ENCODE results near the gene SLC35B1. TPM values are rescaled to one million over a fixed set of nuclear protein-coding genes. Genes with fewer than 3 reads are reported as not detected.

SLC35B1 gene
- total RNA-seq, 2 experiments from 2014 or later = 51.2 to 51.4 TPM

GRCh38 chr17:49659661-49660382, 47.9 kb downstream of the SLC35B1 start:
- BruUV-seq (replicated peaks) = no TSS peak
- Histone ChIP-seq H3K9me3 (ENCODE audit: low read length) (no peaks in the 10 kb centered on the region), H2AFZ (ENCODE audit: low read length) (no peak overlapping the region), H4K20me1 (ENCODE audit: insufficient read depth, low read length) (no peaks in the 10 kb centered on the region), H3K36me3 (ENCODE audit: insufficient read depth, low read length) (peaks cover 41% of the 10 kb centered on the region), H3K4me3 (ENCODE audit: low read depth, low read length, poor library complexity, severe bottlenecking) (no peak overlapping the region), H3K4me1 (ENCODE audit: insufficient read depth, low read length, poor library complexity, severe bottlenecking) (peaks cover 4% of the 10 kb centered on the region), H3K9me2 (ENCODE audit: insufficient read depth, low read length) (no peaks in the 10 kb centered on the region), H3K79me2 (ENCODE audit: insufficient read depth, low read depth, low read length) (peaks cover 76% of the 10 kb centered on the region), H3K4me2 (ENCODE audit: low read length) (no peak overlapping the region), H3K27ac (ENCODE audit: low read depth, low read length, poor library complexity, severe bottlenecking) (no peak overlapping the region)
- TF ChIP-seq EZH2phosphoT487 (IDR thresholded peaks at IDR 0.05; ENCODE audit: borderline replicate concordance, low read depth, low read length) = no peak
- TF ChIP-seq, protein P1, sequence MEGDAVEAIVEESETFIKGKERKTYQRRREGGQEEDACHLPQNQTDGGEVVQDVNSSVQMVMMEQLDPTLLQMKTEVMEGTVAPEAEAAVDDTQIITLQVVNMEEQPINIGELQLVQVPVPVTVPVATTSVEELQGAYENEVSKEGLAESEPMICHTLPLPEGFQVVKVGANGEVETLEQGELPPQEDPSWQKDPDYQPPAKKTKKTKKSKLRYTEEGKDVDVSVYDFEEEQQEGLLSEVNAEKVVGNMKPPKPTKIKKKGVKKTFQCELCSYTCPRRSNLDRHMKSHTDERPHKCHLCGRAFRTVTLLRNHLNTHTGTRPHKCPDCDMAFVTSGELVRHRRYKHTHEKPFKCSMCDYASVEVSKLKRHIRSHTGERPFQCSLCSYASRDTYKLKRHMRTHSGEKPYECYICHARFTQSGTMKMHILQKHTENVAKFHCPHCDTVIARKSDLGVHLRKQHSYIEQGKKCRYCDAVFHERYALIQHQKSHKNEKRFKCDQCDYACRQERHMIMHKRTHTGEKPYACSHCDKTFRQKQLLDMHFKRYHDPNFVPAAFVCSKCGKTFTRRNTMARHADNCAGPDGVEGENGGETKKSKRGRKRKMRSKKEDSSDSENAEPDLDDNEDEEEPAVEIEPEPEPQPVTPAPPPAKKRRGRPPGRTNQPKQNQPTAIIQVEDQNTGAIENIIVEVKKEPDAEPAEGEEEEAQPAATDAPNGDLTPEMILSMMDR (conservative IDR thresholded peaks at IDR 0.05; ENCODE audit: low read length) = no peak
- ChIA-PET POLR2A (interaction anchor here (0.5 to 0.6 kb wide), 2 partner anchors 10 to 42 kb away, joined by 3 to 5 read pairs; no protein-coding TSS in a partner anchor), CTCF (ENCODE audit: unreplicated experiment) (no interaction called here)
- intact Hi-C loops (cut with micrococcal nuclease; ENCODE audit: unreplicated experiment) = no loop called here
- no peak for DNase-seq (ENCODE audit: low spot score)

DNA sequence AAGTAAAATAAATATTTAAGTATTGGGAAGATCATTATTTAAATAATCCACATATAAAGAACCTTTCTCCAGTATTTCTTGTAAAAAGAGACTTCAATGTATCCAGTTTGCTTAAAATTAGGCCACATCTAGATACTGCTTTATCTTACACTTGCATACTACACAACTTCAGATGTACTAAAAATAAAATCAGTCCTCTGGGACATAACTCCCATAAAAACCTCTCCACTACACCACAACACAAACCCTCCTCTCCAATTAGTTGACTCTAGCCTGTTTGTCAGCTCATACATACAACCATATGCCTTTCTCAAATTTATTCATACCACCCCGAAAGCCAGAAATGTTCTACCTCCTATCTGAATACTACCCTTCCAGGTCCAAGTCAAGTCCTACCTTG, 51.5 kb downstream of the SLC35B1 start:
- H3K4me3 ChIP-seq (ENCODE audit: low read depth, low read length, poor library complexity, severe bottlenecking) = no peak overlapping the region
- CTCF ChIA-PET (ENCODE audit: unreplicated experiment) = no interaction called here
- H3K79me2 ChIP-seq (ENCODE audit: insufficient read depth, low read depth, low read length) = peaks cover 79% of the 10 kb centered on the region

More for the DNA sequence above, 51.5 kb downstream of the SLC35B1 start:
- H3K4me1 ChIP-seq (ENCODE audit: insufficient read depth, low read length, poor library complexity, severe bottlenecking) = no peaks in the 10 kb centered on the region
- 0 out of 2 replicates have a peak, but pooled peaks cover under 1% of the 10 kb centered on the region for H4K20me1 ChIP-seq (ENCODE audit: insufficient read depth, low read length)
- no peaks in the 10 kb centered on the region for H3K9me2 ChIP-seq (ENCODE audit: insufficient read depth, low read length)
- POLR2A ChIA-PET = no interaction called here
- DNase-seq (ENCODE audit: low spot score) = no peak
- no peaks in the 10 kb centered on the region for H3K9me3 ChIP-seq (ENCODE audit: low read length)
- TF ChIP-seq, protein P1 (conservative IDR thresholded peaks at IDR 0.05; ENCODE audit: low read length) = no peak
- TF ChIP-seq EZH2phosphoT487 (IDR thresholded peaks at IDR 0.05; ENCODE audit: borderline replicate concordance, low read depth, low read length) = no peak
- intact Hi-C loops (cut with micrococcal nuclease; ENCODE audit: unreplicated experiment) = no loop called here
- no peak overlapping the region for H3K27ac ChIP-seq (ENCODE audit: low read depth, low read length, poor library complexity, severe bottlenecking)
- no peak overlapping the region for H2AFZ ChIP-seq (ENCODE audit: low read length)
- peaks cover 28% of the 10 kb centered on the region for H3K36me3 ChIP-seq (ENCODE audit: insufficient read depth, low read length)
- H3K4me2 ChIP-seq (ENCODE audit: low read length) = no peak overlapping the region
- BruUV-seq (replicated peaks) = no TSS peak

Other genes with a start within 250 kb of the SLC35B1 start
- 0.13 and 1.1 TPM in 2 replicates for gene NGFR, start 212.7 kb downstream of the SLC35B1 start, total RNA-seq (2014; rRNA removed; shearing (Covaris generic))
- gene NGFR, start 212.7 kb downstream of the SLC35B1 start, total RNA-seq (2022) = 0.10 and 0.17 TPM in 2 replicates
- not detected in 2 replicates for gene NXPH3, start 132.1 kb downstream of the SLC35B1 start, total RNA-seq (2014; rRNA removed; shearing (Covaris generic))
- not detected in 2 replicates for gene NXPH3, start 132.1 kb downstream of the SLC35B1 start, total RNA-seq (2022)
- gene SPOP, start 29.9 kb downstream of the SLC35B1 start, total RNA-seq (2014; rRNA removed; shearing (Covaris generic)) = 37.8 and 61.0 TPM in 2 replicates
- 59.3 and 69.0 TPM in 2 replicates for gene SPOP, start 29.9 kb downstream of the SLC35B1 start, total RNA-seq (2022)
- 29.9 and 40.4 TPM in 2 replicates for gene FAM117A, start 56.2 kb upstream of the SLC35B1 start, total RNA-seq (2014; rRNA removed; shearing (Covaris generic))
- gene FAM117A, start 56.2 kb upstream of the SLC35B1 start, total RNA-seq (2022) = 44.3 and 45.2 TPM in 2 replicates
- gene KAT7, start 80.7 kb upstream of the SLC35B1 start, total RNA-seq (2014; rRNA removed; shearing (Covaris generic)) = 41.0 and 43.3 TPM in 2 replicates
- gene KAT7, start 80.7 kb upstream of the SLC35B1 start, total RNA-seq (2022) = 70.3 and 76.8 TPM in 2 replicates
- gene TAC4, start 140.1 kb upstream of the SLC35B1 start, total RNA-seq (2014; rRNA removed; shearing (Covaris generic)) = not detected in 2 replicates
- gene TAC4, start 140.1 kb upstream of the SLC35B1 start, total RNA-seq (2022) = not detected in 2 replicates

Data from OCI-LY7 (cell line).